HepG2 (cell line): ENCODE data around the gene UBB. TPM values are rescaled to one million over a fixed set of nuclear protein-coding genes. Genes with fewer than 3 reads are reported as not detected.
A peak's percentile ranks its signal among the peaks of the same experiment; 100 is the strongest.

Experiments
- AHR ChIP-seq: IDR thresholded peaks from 2 replicates; pipeline ENCODE4 v1.6.1; 2018; ENCODE audit warnings: missing genetic modification reagents, missing compliant biosample characterization
- GTF3A ChIP-seq: sonication (generic); formaldehyde crosslinking; conservative IDR thresholded peaks from 2 replicates; pipeline ENCODE4 v1.4.0; 2020; ENCODE audit warnings: mild to moderate bottlenecking, missing genetic modification reagents
- HNF1B ChIP-seq: sonication (generic); formaldehyde crosslinking; IDR thresholded peaks from 2 replicates; pipeline ENCODE4 v1.5.1; 2020; ENCODE audit warnings: mild to moderate bottlenecking, moderate library complexity, missing genetic modification reagents
- MYPOP ChIP-seq: sonication (generic); formaldehyde crosslinking; IDR thresholded peaks from 2 replicates; pipeline ENCODE4 v1.8.1; 2023; ENCODE audit warnings: mild to moderate bottlenecking, moderate library complexity, missing genetic modification reagents
- NFIB ChIP-seq: sonication (generic); formaldehyde crosslinking; IDR thresholded peaks from 2 replicates; pipeline ENCODE4 v1.9.0; 2021; ENCODE audit warnings: missing genetic modification reagents, mild to moderate bottlenecking, borderline replicate concordance
- PLSCR1 ChIP-seq: sonication (generic); formaldehyde crosslinking; IDR thresholded peaks from 2 replicates; pipeline ENCODE4 v1.5.0; 2020; ENCODE audit warnings: missing genetic modification reagents, mild to moderate bottlenecking, borderline replicate concordance
- SMARCC2 ChIP-seq: fragments of 450-650 bp; IDR thresholded peaks from 2 replicates; pipeline ENCODE4 v1.6.1; 2017; ENCODE audit warnings: antibody characterized with exemption, mild to moderate bottlenecking
- SNAPC5 ChIP-seq: sonication (generic); formaldehyde crosslinking; IDR thresholded peaks from 2 replicates; pipeline ENCODE4 v1.8.1; 2023; ENCODE audit warnings: mild to moderate bottlenecking, missing genetic modification reagents, borderline replicate concordance
- SOX5 ChIP-seq: IDR thresholded peaks from 2 replicates; pipeline ENCODE4 v1.6.1; 2016; ENCODE audit warnings: borderline replicate concordance
- ZBTB40 ChIP-seq, 2 experiments: fragments of 450-650 bp in 1 of 2; sonication (generic) in 1 of 2; formaldehyde crosslinking in 1 of 2; IDR thresholded peaks; 2 replicates each; pipeline versions ENCODE4 v1.6.1 to v1.8.0; 2016 to 2022; ENCODE audit warnings: antibody characterized with exemption in 1 of 2, mild to moderate bottlenecking in 1 of 2, missing genetic modification reagents in 1 of 2
- ZBTB8A ChIP-seq: sonication (generic); formaldehyde crosslinking; IDR thresholded peaks from 2 replicates; pipeline ENCODE4 v1.4.0; 2020; ENCODE audit warnings: mild to moderate bottlenecking, low read depth, missing genetic modification reagents, borderline replicate concordance
- ZNF256 ChIP-seq: sonication (generic); formaldehyde crosslinking; conservative IDR thresholded peaks from 2 replicates; pipeline ENCODE4 v1.4.0; 2020; ENCODE audit warnings: missing genetic modification reagents
- ZNF292 ChIP-seq: sonication (generic); formaldehyde crosslinking; IDR thresholded peaks from 2 replicates; pipeline ENCODE4 v1.8.1; 2022; ENCODE audit warnings: mild to moderate bottlenecking, low read depth, missing genetic modification reagents, borderline replicate concordance
- ZNF543 ChIP-seq: sonication (generic); formaldehyde crosslinking; IDR thresholded peaks from 2 replicates; pipeline ENCODE4 v1.4.0; 2020; ENCODE audit warnings: mild to moderate bottlenecking, missing genetic modification reagents
- ZNF83 ChIP-seq: sonication (generic); formaldehyde crosslinking; IDR thresholded peaks from 2 replicates; pipeline ENCODE4 v1.4.0; 2020; ENCODE audit warnings: missing genetic modification reagents, mild to moderate bottlenecking, borderline replicate concordance
- polyA plus RNA-seq, 8 experiments: library from polyadenylated mRNA; depleted of rRNA in 3 of 8; stranded (reverse) in 7 of 8; unstranded in 1 of 8; fragments of >200 nt; fragmentation: Illumina TruSeq in 4 of 8; extraction: Trizol in 4 of 8; gene quantifications; 2 replicates each; pipeline versions ENCODE4 v1.2.1 to v1.2.3, GENCODE V29; 2011 to 2016; ENCODE audit warnings: low read depth in 4 of 8, missing spikeins in 1 of 8, mixed read lengths in 1 of 8; ENCODE audit not compliant: insufficient read depth in 1 of 8
- total RNA-seq, 5 experiments: library from RNA; depleted of rRNA; stranded (reverse); fragments of >200 nt; fragmentation: Illumina TruSeq; extraction: Trizol; gene quantifications; 2 replicates each; pipeline ENCODE4 v1.2.3, GENCODE V29; 2016; ENCODE audit warnings: low read depth in 1 of 5

Gene UBB
- total and polyA plus RNA-seq, 2 of the 13 experiments (the other 11 are each of a cell fraction or from before 2014, with no cell fraction given): 1,130 to 2,066 TPM

GRCh38 chr17:16352667-16353316, 28.1 kb upstream of the UBB start (continued):
- TF ChIP-seq MYPOP (CRISPR knock-in tag) (peak; percentile 59; the same call in 1 of the 2 replicates), PLSCR1 (CRISPR knock-in tag) (no peak), SMARCC2 (no peak), SNAPC5 (CRISPR knock-in tag) (0 out of 2 replicates have a peak, but pooled peaks have one; percentile 58), ZNF256 (no peak), ZBTB8A (0 out of 2 replicates have a peak, but pooled peaks have one; percentile 63), HNF1B (CRISPR knock-in tag) (no peak; the same call in 1 of the 2 replicates), SOX5 (CRISPR knock-in tag) (no peak), GTF3A (CRISPR knock-in tag) (no peak), ZNF543 (peak; percentile 38; the same call in 1 of the 2 replicates), ZBTB40 (IDR thresholded peaks at IDR 0.05) (no peak), ZBTB40 (CRISPR knock-in tag; IDR thresholded peaks at IDR 0.05) (0 out of 2 replicates have a peak, but pooled peaks have one; percentile 65), AHR (no peak), NFIB (no peak), ZNF83 (CRISPR knock-in tag) (no peak), ZNF292 (CRISPR knock-in tag) (0 out of 2 replicates have a peak, but pooled peaks have one; percentile 9)
